Endothelial cell of umbilical vein (primary cell): ENCODE measurements around the gene IQGAP2.

Experiments
- EZH2 ChIP-seq: IDR thresholded peaks from 2 replicates; pipeline ENCODE4 v1.6.1; 2012; ENCODE audit warnings: borderline replicate concordance, low read depth, mild to moderate bottlenecking, moderate library complexity, low read length, inconsistent platforms; ENCODE audit not compliant: severe bottlenecking
- JUN ChIP-seq: IDR thresholded peaks from 2 replicates; pipeline ENCODE4 v1.6.1; 2011; ENCODE audit warnings: borderline replicate concordance, low read depth; ENCODE audit not compliant: insufficient read length, insufficient read depth
- POLR2A ChIP-seq: IDR thresholded peaks from 2 replicates; pipeline ENCODE4 v1.6.1; 2012; ENCODE audit warnings: low read depth, mild to moderate bottlenecking, control low read depth, low read length
- POLR2AphosphoS5 ChIP-seq: IDR thresholded peaks from 2 replicates; pipeline ENCODE4 v1.6.1; 2012; ENCODE audit warnings: low read depth, mild to moderate bottlenecking, control low read depth, low read length, moderate library complexity; ENCODE audit not compliant: insufficient read depth
- TF ChIP-seq, protein P1 (sequence below), 2 donors: IDR thresholded peaks; 1 replicate in 1 of 2; 2 replicates in 1 of 2; pipeline ENCODE4 v1.5.1; 2011; ENCODE audit warnings: low read length in 2 of 2, mild to moderate bottlenecking in 2 of 2, moderate library complexity in 2 of 2, control low read depth in 1 of 2, inconsistent platforms in 1 of 2, low read depth in 1 of 2; ENCODE audit not compliant: insufficient read depth in 1 of 2; ENCODE audit errors: extremely low read depth in 1 of 2
- TF ChIP-seq, protein P2 (sequence below): IDR thresholded peaks from 2 replicates; pipeline ENCODE4 v1.6.1; 2011; ENCODE audit not compliant: insufficient read depth, insufficient read length

DNA sequence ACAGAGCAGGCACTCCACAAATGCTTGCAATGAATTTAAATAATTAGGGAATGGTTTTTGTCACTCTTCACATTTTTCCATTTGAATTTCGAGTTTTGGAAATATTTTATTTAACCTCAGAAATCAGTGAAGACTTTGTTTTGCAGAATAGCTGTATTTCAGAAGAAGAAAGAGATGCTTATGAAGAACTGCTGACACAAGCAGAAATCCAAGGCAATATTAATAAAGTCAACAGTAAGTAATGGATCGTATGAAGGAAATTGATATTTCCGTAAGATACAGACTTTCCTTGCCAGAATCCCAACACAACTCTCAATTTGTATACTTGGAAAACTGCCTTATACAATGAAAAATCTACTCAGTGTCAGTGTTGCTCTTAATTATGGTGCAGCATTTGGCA is 189.6 kb downstream of the IQGAP2 start:
- TF ChIP-seq EZH2 (no peak), POLR2A (no peak), POLR2AphosphoS5 (no peak), JUN (no peak)
- TF ChIP-seq, protein P1, sequence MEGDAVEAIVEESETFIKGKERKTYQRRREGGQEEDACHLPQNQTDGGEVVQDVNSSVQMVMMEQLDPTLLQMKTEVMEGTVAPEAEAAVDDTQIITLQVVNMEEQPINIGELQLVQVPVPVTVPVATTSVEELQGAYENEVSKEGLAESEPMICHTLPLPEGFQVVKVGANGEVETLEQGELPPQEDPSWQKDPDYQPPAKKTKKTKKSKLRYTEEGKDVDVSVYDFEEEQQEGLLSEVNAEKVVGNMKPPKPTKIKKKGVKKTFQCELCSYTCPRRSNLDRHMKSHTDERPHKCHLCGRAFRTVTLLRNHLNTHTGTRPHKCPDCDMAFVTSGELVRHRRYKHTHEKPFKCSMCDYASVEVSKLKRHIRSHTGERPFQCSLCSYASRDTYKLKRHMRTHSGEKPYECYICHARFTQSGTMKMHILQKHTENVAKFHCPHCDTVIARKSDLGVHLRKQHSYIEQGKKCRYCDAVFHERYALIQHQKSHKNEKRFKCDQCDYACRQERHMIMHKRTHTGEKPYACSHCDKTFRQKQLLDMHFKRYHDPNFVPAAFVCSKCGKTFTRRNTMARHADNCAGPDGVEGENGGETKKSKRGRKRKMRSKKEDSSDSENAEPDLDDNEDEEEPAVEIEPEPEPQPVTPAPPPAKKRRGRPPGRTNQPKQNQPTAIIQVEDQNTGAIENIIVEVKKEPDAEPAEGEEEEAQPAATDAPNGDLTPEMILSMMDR (IDR thresholded peaks at IDR 0.05; ENCODE audit: extremely low read depth in 1 of 2, insufficient read depth in 1 of 2, low read depth in 1 of 2, low read length in 2 of 2) = no peak
- TF ChIP-seq, protein P2, sequence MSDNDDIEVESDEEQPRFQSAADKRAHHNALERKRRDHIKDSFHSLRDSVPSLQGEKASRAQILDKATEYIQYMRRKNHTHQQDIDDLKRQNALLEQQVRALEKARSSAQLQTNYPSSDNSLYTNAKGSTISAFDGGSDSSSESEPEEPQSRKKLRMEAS = no peak
